CD14-positive monocyte (primary cell): ENCODE measurements around the gene HENMT1. TPM values are rescaled to one million over a fixed set of nuclear protein-coding genes. Genes with fewer than 3 reads are reported as not detected.

Experiments used
- DNase-seq, 3 donors: peaks; one replicate each; pipeline ENCODE4 v3.0.0-alpha.2; 2011 to 2022
- H2AFZ ChIP-seq: 2 replicates; pipeline ENCODE4 v1.6.0; 2012; ENCODE audit warnings: mild to moderate bottlenecking, low read depth, low read length, inconsistent platforms; ENCODE audit not compliant: insufficient read depth, poor library complexity, severe bottlenecking
- H3K27ac ChIP-seq, 2 donors: 1 replicate in 1 of 2; 2 replicates in 1 of 2; pipeline ENCODE4 v1.5.1; 2012 to 2013; ENCODE audit warnings: low read length in 2 of 2, control low read depth in 1 of 2, inconsistent platforms in 1 of 2, low read depth in 1 of 2, mild to moderate bottlenecking in 1 of 2
- H3K27me3 ChIP-seq, 2 donors: one replicate each; pipeline versions ENCODE4 v1.6.0 to v1.6.1; 2011 to 2013; ENCODE audit warnings: low read length in 2 of 2; ENCODE audit not compliant: control insufficient read depth in 2 of 2, insufficient read depth in 2 of 2
- H3K36me3 ChIP-seq, 2 donors: replicated peaks in 1 of 2; 1 replicate in 1 of 2; 2 replicates in 1 of 2; pipeline versions ENCODE4 v1.5.1 to v1.6.1; 2012 to 2013; ENCODE audit warnings: low read length in 2 of 2, control low read depth in 1 of 2, inconsistent platforms in 1 of 2, mild to moderate bottlenecking in 1 of 2; ENCODE audit not compliant: insufficient read depth in 2 of 2, control insufficient read depth in 1 of 2
- H3K4me1 ChIP-seq, 2 donors: 1 replicate in 1 of 2; 2 replicates in 1 of 2; pipeline versions ENCODE4 v1.5.1 to v1.6.1; 2012 to 2013; ENCODE audit warnings: low read length in 2 of 2, control low read depth in 1 of 2, inconsistent platforms in 1 of 2, mild to moderate bottlenecking in 1 of 2, moderate library complexity in 1 of 2; ENCODE audit not compliant: insufficient read depth in 2 of 2, control insufficient read depth in 1 of 2
- H3K4me2 ChIP-seq: replicated peaks from 2 replicates; pipeline ENCODE3; 2012; ENCODE audit warnings: low read length, moderate library complexity, mild to moderate bottlenecking; ENCODE audit not compliant: poor library complexity, severe bottlenecking; ENCODE audit errors: extremely low read depth
- H3K4me3 ChIP-seq, 3 experiments: fragments of 200-600 bp in 1 of 3; sonication (generic) in 1 of 3; replicated peaks in 1 of 3; 1 replicate in 2 of 3; 2 replicates in 1 of 3; pipeline ENCODE4 v1.5.1; 2011 to 2013; ENCODE audit warnings: low read length in 3 of 3, mild to moderate bottlenecking in 3 of 3, control low read depth in 2 of 3, low read depth in 2 of 3, inconsistent platforms in 1 of 3, moderate library complexity in 1 of 3
- H3K79me2 ChIP-seq: 2 replicates; pipeline ENCODE4 v1.6.0; 2012; ENCODE audit warnings: mild to moderate bottlenecking, control low read depth, inconsistent platforms, low read length, moderate library complexity; ENCODE audit not compliant: insufficient read depth
- H3K9ac ChIP-seq: 2 replicates; pipeline ENCODE4 v1.6.0; 2017; ENCODE audit warnings: low read length, mild to moderate bottlenecking; ENCODE audit not compliant: insufficient read depth, poor library complexity, severe bottlenecking
- H3K9me3 ChIP-seq, 2 donors: replicated peaks in 1 of 2; 1 replicate in 1 of 2; 2 replicates in 1 of 2; pipeline versions ENCODE4 v1.5.1 to v1.6.1; 2012 to 2013; ENCODE audit warnings: low read length in 2 of 2, control low read depth in 1 of 2; ENCODE audit not compliant: control insufficient read depth in 1 of 2, insufficient read depth in 1 of 2
- H4K20me1 ChIP-seq: 2 replicates; pipeline ENCODE4 v1.6.0; 2012; ENCODE audit warnings: mild to moderate bottlenecking, low read length, control low read depth, moderate library complexity; ENCODE audit not compliant: insufficient read depth
- H3K27ac Mint-ChIP-seq, 7 donors: one replicate each; pipeline ENCODE4 v1.8.0; 2020; ENCODE audit warnings: mild to moderate bottlenecking in 7 of 7, mixed read lengths in 7 of 7, moderate library complexity in 6 of 7, inconsistent platforms in 2 of 7
- H3K27me3 Mint-ChIP-seq, 3 donors: one replicate each; pipeline ENCODE4 v1.8.0; 2021 to 2022; ENCODE audit warnings: low read depth in 3 of 3, mild to moderate bottlenecking in 3 of 3, mixed read lengths in 3 of 3, moderate library complexity in 3 of 3, inconsistent platforms in 1 of 3
- H3K36me3 Mint-ChIP-seq, 2 donors: one replicate each; pipeline ENCODE4 v1.8.0; 2020; ENCODE audit warnings: mixed read lengths in 2 of 2, inconsistent platforms in 1 of 2, mild to moderate bottlenecking in 1 of 2
- H3K4me1 Mint-ChIP-seq: one replicate; pipeline ENCODE4 v1.8.0; 2020; ENCODE audit warnings: mild to moderate bottlenecking, mixed read lengths
- H3K4me3 Mint-ChIP-seq, 2 donors: one replicate each; pipeline ENCODE4 v1.8.0; 2020; ENCODE audit warnings: mild to moderate bottlenecking in 2 of 2, mixed read lengths in 2 of 2, moderate library complexity in 1 of 2
- H3K9me3 Mint-ChIP-seq, 7 donors: one replicate each; pipeline ENCODE4 v1.8.0; 2020 to 2022; ENCODE audit warnings: mixed read lengths in 7 of 7, mild to moderate bottlenecking in 6 of 7, moderate library complexity in 6 of 7, inconsistent platforms in 2 of 7
- CTCF ChIP-seq: fragments of 200-600 bp; IDR thresholded peaks from one replicate; pipeline ENCODE4 v1.8.0; 2022; ENCODE audit warnings: antibody characterized with exemption, mild to moderate bottlenecking
- WGBS: methylation state at CpG from one replicate; pipeline ENCODE4 v1.1.5; 2013; ENCODE audit warnings: missing lambda C conversion rate; ENCODE audit not compliant: insufficient coverage; 5-methylcytosine and 5-hydroxymethylcytosine counted together
- intact Hi-C, 2 donors: fragments of 100-400 bp; cut with micrococcal nuclease; formaldehyde crosslinking; loops; one replicate each; pipeline versions ENCODE4 v1.15.0 to v1.15.1; 2023
- polyA plus RNA-seq, 3 donors: library from polyadenylated mRNA; depleted of rRNA in 1 of 3; unstranded in 2 of 3; stranded (reverse) in 1 of 3; fragments of 300-500 nt in 2 of 3; fragments of >200 nt in 1 of 3; fragmentation: Illumina TruSeq in 2 of 3; gene quantifications; 1 replicate in 2 of 3; 2 replicates in 1 of 3; pipeline ENCODE4 v1.2.3, GENCODE V29; 2012 to 2021

Gene HENMT1
- polyA plus RNA-seq, 3 donors, result 10.5 to 14.5 (median 13.4) TPM

DNA sequence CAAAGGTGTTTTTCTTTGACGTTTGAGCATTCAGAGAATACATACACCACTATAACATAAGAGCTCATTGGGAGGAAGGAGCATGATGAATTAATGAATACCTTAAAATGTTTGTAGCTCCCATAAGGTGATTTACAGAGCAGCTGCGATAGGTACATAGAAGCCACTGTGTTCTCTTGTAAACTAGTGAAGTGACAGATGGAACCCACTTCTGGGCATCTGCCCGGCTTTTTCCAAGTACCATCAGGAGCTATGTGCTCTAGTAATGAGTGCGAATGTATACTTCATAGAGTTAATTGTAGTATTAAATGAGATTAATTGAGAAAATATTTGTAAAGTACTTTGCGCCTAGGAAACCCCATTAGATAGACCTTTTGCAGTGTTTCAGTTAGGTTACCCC lies 48.4 kb downstream of the HENMT1 start:
- H3K9ac ChIP-seq, result no peak overlapping the region
- no peaks in the 10 kb centered on the region for H3K27me3 ChIP-seq
- no peaks in the 10 kb centered on the region for H3K4me1 ChIP-seq
- H3K4me1 Mint-ChIP-seq, result no peaks in the 10 kb centered on the region
- H3K36me3 ChIP-seq, result peaks cover 69 to 88% of the 10 kb centered on the region in 2 donors
- peaks cover 27 to 34% of the 10 kb centered on the region in 2 donors for H3K36me3 Mint-ChIP-seq
- peaks cover 0 to 3% (median 0%) of the 10 kb centered on the region in 3 donors for H3K27me3 Mint-ChIP-seq
- no peak overlapping the region for H3K27ac Mint-ChIP-seq
- H3K4me3 ChIP-seq, result no peak overlapping the region
- no peak for DNase-seq
- H3K79me2 ChIP-seq, result no peaks in the 10 kb centered on the region
- intact Hi-C loops, result no loop called here
- no peak overlapping the region for H3K27ac ChIP-seq
- no peak overlapping the region for H3K4me3 Mint-ChIP-seq
- peaks cover 0 to 2% (median 0%) of the 10 kb centered on the region in 7 donors for H3K9me3 Mint-ChIP-seq
- 100% methylated on average over 2 of the region's 5 CpGs for WGBS
- no peaks in the 10 kb centered on the region for H4K20me1 ChIP-seq
- no peaks in the 10 kb centered on the region for H3K9me3 ChIP-seq
- H3K4me2 ChIP-seq, result no peak overlapping the region
- no peak for TF ChIP-seq CTCF
- no peak overlapping the region for H2AFZ ChIP-seq

DNA sequence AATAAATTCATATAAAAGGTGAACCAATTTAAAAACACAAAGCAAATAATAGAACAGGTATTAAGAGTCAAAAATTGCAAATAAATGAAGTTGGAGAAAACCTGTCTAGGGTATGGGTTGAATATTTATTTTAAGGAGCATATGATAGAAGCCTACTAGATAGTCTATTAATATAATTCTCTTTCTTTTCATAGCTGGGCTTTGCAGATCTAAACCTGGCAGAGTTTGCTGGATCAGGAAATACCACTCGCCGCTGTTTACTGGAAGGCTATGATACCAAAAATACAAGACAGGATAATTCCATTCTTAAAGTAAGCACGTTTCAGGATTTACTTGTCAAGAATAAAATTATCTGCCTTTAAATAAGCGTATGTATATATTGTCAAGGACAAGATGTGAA lies 48.9 kb downstream of the HENMT1 start:
- H3K36me3 Mint-ChIP-seq, result peaks cover 29 to 36% of the 10 kb centered on the region in 2 donors
- intact Hi-C loops, result no loop called here
- H3K4me3 Mint-ChIP-seq, result no peak overlapping the region
- Histone ChIP-seq H3K9me3 (no peaks in the 10 kb centered on the region), H3K4me1 (no peaks in the 10 kb centered on the region), H3K27me3 (no peaks in the 10 kb centered on the region), H3K27ac (no peak overlapping the region), H3K79me2 (no peaks in the 10 kb centered on the region), H4K20me1 (no peaks in the 10 kb centered on the region), H3K4me3 (no peak overlapping the region), H2AFZ (no peak overlapping the region), H3K9ac (no peak overlapping the region), H3K4me2 (no peak overlapping the region), H3K36me3 (peaks cover 70 to 88% of the 10 kb centered on the region in 2 donors)
- H3K27ac Mint-ChIP-seq, result no peak overlapping the region
- TF ChIP-seq CTCF, result no peak
- peaks cover 0 to 2% (median 0%) of the 10 kb centered on the region in 7 donors for H3K9me3 Mint-ChIP-seq
- WGBS, result no CpG with 5 or more reads among the region's 4 CpGs
- DNase-seq, result no peak
- peaks cover 0 to 3% (median 0%) of the 10 kb centered on the region in 3 donors for H3K27me3 Mint-ChIP-seq
- H3K4me1 Mint-ChIP-seq, result no peaks in the 10 kb centered on the region
